SKM-1 treated with dmso at 0.1 percent for 144 hours (cell line): ENCODE results near the gene NKTR.
A peak's percentile ranks its signal among the peaks of the same experiment; 100 is the strongest.

Source experiments
- DNase-seq: peaks from one replicate; lab custom pipeline; 2025; ENCODE audit not compliant: unreplicated experiment; lab: John Stamatoyannopoulos, UW

The NKTR gene

DNA sequence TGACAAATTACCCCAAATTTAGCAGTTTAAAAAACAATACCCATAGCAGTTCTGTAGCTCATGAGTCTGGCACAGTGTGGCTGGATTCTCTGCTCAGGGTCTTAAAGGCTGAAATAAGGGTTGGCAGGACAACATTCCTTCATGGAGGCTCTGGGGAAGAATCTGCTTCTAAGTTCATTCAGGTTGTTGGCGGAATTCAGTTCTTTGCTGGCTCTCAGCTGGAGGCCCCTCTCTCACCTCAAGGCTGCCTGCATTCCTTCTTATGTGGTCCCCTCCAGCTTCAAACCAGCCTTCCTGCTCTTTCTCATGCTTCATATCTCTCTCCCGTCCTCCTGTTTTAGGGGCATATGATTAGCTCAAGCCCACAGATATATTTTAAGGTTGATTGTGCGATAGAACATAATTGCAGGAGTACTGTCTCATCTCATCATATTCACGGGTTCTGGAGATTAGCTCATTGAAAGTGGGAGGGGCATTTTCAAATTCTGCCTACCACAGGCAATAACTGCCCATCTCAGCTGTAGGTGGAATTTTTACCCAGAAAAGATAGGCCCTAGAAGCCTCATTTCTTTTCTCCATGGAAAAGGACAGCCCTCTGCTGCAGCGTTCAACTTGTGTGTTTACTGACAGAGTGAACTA is 47.5 kb downstream of the NKTR start:
- DNase-seq, result no peak

- no peak for DNase-seq
Observed at GRCh38 chr3:42649006-42649405, 48.5 kb downstream of the NKTR start.

DNA sequence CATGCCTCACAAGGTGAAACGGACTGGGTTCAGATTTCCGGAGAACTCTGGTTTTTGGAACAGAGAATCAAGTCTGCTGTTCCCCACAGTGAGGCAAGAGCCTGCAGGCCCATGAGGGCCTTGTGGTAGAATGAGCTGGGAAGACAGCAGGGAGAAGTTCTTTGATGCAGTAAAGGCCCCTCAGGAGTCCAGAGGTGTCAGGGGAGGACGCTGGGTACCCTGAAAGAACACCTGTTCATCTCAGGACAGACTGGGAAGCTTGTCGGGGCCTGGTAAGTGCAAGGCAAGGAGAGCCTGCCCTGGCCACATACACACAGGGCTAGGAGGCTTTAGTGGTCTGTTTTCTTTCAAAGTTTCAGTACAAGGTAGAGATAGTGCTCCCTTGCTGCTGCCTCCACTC is 49.3 kb downstream of the NKTR start:
- no peak for DNase-seq

- DNase-seq, result no peak
Observed at GRCh38 chr3:42651248-42652091, 51.0 kb downstream of the NKTR start.

DNA sequence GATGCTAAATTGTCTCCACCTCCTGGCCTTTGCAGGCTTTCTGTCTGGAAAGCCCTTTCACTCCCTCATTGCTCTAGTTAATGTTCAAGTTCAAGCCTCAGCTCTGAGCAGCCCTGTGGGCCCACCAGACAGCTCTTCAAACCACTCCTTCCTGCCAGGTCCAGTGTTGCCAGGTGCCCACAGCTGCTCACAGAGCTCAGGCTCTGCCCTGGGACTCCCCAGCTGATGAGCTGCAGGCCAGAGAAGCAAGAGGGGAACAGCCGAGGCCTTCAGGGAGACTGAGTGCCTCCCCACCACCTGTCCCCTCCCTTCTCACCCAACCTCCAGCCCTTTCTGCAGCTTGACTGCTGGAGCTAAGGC is 51.7 kb downstream of the NKTR start:
- DNase-seq, result no peak

GRCh38 chr3:42652611-42653302 is 52.3 kb downstream of the NKTR start:
- DNase-seq, result peak; percentile 80

GRCh38 chr3:42653303-42653559 is 52.7 kb downstream of the NKTR start:
- no peak for DNase-seq

DNA sequence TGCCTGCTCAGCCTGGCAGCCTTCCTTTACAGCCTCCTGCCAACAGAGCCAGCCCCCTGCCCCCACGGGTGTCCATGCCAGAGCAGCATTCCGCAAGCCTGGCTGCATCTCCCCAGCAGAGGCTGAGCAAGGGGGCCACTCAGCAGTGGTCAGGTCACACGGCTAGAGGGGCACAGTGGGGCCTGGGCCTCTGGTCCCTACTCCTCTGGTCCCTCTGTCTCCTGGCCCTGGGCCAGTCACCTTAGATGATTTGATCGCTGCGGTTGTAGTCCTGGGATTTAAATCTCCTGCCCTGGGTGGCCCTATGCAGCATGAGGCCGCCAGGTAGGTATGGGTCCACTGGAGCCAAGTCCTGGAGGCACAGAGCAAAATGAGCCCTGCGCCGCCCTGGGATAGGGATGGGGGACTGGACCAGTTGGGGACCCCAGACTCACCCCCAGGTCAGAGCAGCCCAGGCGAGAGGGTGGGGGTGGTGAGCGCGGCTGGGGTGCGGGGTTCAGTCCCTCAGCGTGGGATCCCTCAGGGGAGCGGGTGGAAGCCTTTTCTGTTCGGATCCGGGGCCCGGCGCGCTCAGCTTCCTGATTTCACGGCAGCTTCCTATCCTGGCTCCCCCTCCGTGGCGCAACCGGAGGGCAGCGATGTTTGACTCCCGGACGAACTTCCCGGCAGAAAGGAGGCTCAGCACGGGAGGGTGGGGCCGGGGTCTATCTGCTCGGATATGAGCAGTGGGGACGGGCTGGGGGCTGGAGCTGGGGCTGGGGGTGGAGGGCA is 53.3 kb downstream of the NKTR start, which contains the start of gene ZBTB47:
Gene ZBTB47, plus strand, starts transcription at position 138 of the 771 bp plus-strand sequence. CDS start 4,659 bp downstream, outside the sequence.
- peak; percentile 53 for DNase-seq

DNA sequence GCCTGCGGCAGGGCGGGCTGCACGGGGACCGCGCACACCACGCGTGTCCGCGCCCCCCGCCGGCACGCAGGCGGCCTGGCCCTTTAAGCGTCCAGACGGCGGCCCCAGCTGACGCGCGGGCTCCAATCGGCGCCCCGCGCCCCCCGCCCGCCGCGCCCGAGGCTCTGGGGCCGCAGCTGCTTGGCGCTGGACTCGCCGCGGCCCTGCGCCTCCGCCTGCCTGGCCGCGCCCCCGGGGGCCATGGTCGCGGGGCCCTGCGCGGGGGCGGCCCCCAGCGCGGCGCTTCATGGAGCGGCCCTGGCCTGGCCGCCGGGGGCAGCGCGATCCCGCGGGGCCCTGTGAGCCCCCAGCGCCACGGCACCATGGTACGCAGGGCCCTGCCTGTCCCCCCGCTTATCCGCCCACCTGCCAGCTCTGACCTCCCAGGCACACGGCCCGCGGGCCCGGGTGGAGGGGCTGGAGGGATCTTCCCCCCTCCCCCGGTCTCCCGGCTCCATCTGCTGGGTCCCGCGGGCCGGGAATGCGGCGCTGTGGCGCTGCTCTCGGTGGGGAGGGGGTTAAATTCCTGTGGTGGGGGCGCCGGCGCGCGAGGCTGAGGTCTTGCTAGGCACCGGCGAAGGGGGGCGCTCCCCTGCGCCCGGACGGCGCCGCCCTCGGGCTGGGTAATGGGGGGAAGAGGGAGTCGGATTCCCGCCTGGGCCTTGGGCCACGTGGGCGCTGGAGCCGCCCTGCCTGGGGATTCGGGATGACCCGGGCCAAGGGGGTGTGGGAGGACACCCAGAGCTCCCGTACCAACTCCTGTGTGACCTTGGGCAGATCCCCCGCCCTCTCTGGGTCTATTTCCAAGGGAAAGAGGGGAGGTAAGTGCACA is 54.1 kb downstream of the NKTR start:
- no peak for DNase-seq

DNA sequence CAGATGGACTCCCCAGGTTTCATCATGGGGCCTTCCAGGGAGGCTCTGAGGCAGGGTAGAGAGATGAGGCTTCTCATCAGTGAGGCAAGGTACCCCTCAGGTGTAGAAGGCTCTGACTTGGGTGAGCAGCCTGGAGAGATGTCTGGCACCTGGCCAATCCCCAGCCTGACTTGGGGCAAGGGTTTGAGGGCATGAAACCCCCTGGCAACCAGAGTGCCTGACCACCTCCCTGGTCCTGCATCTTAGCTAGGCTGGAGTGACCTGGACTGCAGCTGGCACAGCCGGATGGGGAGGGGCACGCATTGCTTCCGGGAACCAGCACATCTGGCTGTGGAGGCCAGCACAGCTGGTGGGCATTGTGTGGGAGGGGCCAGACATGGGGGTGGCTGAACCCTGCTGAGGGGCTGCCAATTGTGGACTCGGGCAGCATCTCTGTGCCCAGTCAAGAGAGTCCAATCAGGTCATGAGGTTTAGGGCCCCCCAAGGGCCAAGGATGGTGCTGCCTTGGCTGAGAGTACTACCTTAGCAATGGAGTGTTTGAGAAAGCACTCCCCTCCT is 54.9 kb downstream of the NKTR start:
- no peak for DNase-seq

DNA sequence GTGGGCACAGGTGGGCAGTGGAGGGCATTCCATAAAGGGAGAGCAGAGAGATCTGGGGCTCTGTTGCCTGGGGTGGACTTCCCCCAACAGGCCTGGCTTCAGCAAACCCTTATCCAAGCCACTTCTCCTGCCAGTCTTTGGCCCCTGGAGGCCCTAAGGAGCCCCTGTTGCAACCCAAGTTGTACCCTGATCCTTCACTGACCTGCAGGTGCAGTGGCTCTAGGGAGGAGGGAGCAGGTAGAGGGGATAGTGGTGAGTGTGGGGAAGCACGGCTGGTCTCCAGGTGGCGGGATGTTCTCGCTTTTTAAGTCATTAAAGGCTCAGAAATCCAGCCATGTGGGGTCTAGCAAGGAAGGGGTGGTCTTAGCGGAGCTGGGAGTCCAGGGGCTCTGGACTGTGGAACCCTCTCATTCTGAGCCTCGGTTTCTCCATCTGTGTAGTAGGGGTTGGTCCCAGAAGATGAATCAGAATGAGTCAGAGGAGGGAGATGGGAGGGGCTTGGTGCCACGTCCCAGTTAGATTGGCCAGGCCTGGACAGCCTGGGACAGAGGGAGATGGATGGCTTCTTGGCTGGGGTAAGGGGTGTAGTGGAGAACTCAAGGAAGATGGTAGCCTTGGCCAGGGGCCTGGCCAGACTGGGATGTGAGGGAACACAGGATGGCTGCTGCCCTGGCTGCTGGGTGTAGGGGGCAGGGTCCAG is 55.6 kb downstream of the NKTR start:
- no peak for DNase-seq

GRCh38 chr3:42656680-42657610 is 56.5 kb downstream of the NKTR start:
- DNase-seq, result no peak

GRCh38 chr3:42657675-42658074 is 57.2 kb downstream of the NKTR start:
- no peak for DNase-seq

- DNase-seq, result no peak
Observed at GRCh38 chr3:42658091-42658770, 57.7 kb downstream of the NKTR start.

GRCh38 chr3:42658771-42659390 is 58.4 kb downstream of the NKTR start:
- peak; percentile 79 for DNase-seq

- DNase-seq, result no peak
Observed at GRCh38 chr3:42659451-42660130, 59.1 kb downstream of the NKTR start.

GRCh38 chr3:42660131-42660715 is 59.7 kb downstream of the NKTR start:
- DNase-seq, result no peak
